ENCODE measurements around the gene DENND2A.

DNA sequence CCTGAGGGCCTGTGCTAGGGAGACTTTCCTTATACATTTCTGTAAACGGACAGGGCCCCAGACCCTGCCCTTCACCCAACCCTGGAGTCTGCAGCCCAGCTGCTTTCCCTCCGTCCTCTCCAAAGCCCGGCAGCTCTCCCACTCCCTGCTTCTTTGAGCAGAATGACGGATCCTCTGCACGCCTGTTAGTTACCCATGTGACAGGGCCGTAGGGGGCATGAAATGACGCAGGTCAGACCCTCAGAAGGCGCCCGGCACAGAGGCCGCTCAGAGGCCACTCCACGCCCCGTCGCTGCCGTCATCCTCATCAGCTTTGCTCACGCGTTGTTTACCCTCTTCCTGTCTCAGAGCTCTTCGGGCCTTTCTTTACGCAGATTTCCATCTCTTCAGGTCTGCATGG lies 101.2 kb downstream of the DENND2A start:
- TF ChIP-seq CHD4 (IDR thresholded peaks at IDR 0.05; ENCODE audit: borderline replicate concordance) (no peak), MAZ (IDR thresholded peaks at IDR 0.05; ENCODE audit: borderline replicate concordance, low read depth, low read length) (no peak), POLR2A (IDR thresholded peaks at IDR 0.05; ENCODE audit: low read length) (no peak), REST (IDR thresholded peaks at IDR 0.05) (no peak)

Data from A549 (cell line).